ENCODE measurements around the gene MAPK11.

- TF ChIP-seq BACH2 (CRISPR knock-in tag; IDR thresholded peaks at IDR 0.05; ENCODE audit: borderline replicate concordance) = no peak
- TF ChIP-seq ARNTL (CRISPR knock-in tag; IDR thresholded peaks at IDR 0.05; ENCODE audit: borderline replicate concordance, low read depth) = no peak
- TF ChIP-seq, protein P1, sequence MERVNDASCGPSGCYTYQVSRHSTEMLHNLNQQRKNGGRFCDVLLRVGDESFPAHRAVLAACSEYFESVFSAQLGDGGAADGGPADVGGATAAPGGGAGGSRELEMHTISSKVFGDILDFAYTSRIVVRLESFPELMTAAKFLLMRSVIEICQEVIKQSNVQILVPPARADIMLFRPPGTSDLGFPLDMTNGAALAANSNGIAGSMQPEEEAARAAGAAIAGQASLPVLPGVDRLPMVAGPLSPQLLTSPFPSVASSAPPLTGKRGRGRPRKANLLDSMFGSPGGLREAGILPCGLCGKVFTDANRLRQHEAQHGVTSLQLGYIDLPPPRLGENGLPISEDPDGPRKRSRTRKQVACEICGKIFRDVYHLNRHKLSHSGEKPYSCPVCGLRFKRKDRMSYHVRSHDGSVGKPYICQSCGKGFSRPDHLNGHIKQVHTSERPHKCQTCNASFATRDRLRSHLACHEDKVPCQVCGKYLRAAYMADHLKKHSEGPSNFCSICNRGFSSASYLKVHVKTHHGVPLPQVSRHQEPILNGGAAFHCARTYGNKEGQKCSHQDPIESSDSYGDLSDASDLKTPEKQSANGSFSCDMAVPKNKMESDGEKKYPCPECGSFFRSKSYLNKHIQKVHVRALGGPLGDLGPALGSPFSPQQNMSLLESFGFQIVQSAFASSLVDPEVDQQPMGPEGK (CRISPR knock-in tag; IDR thresholded peaks at IDR 0.05; ENCODE audit: borderline replicate concordance) = no peak
- TF ChIP-seq OSR1 (CRISPR knock-in tag; IDR thresholded peaks at IDR 0.05) = no peak
- TF ChIP-seq ZNF70 (CRISPR knock-in tag; IDR thresholded peaks at IDR 0.05) = no peak
- no peak for TF ChIP-seq ISL1 (CRISPR knock-in tag; IDR thresholded peaks at IDR 0.05)
- TF ChIP-seq GLIS3 (CRISPR knock-in tag; IDR thresholded peaks at IDR 0.05) = no peak
- no peak for TF ChIP-seq ZFP3 (CRISPR knock-in tag; IDR thresholded peaks at IDR 0.05)
- TF ChIP-seq TOX (CRISPR knock-in tag; IDR thresholded peaks at IDR 0.05; ENCODE audit: borderline replicate concordance) = no peak
- no peak for TF ChIP-seq POU6F1 (CRISPR knock-in tag; IDR thresholded peaks at IDR 0.05; ENCODE audit: borderline replicate concordance, low read depth)
Measured at GRCh38 chr22:50280022-50280707, 10.0 kb upstream of the MAPK11 start.

Data from SK-N-SH treated with all-trans-retinoic acid at 6 μM for 48 hours (cell line).